H1 (cell line): ENCODE data around the gene CACNA1D. TPM values are rescaled to one million over a fixed set of nuclear protein-coding genes. Genes with fewer than 3 reads are reported as not detected.

Experiments
- CTCF ChIA-PET: fragments of 300-600 bp; sonication (Branson Sonifier 250); formaldehyde crosslinking; loops from one replicate; lab custom pipeline; 2021; ENCODE audit not compliant: partially characterized antibody; lab: Charles Lee
- POLR2A ChIA-PET: fragments of 300-600 bp; sonication (Branson Sonifier 250); formaldehyde crosslinking; loops from one replicate; lab custom pipeline; 2021; ENCODE audit warnings: inconsistent platforms; ENCODE audit not compliant: partially characterized antibody; lab: Charles Lee
- DNase-seq, 2 experiments: peaks; one replicate each; pipeline versions ENCODE4 v3.0.0 to v3.0.0-alpha.2; 2010 to 2022; ENCODE audit warnings: low spot score in 2 of 2, low read depth in 1 of 2, mixed read lengths in 1 of 2
- FAIRE-seq: peaks from 2 replicates; lab custom pipeline; 2011; peaks lifted over from hg19 to GRCh38; lab: Jason Lieb, UNC
- H2AFZ ChIP-seq: 2 replicates; pipeline ENCODE4 v1.8.1; 2012; ENCODE audit warnings: low read length, inconsistent platforms
- H2AK5ac ChIP-seq: 2 replicates; pipeline ENCODE4 v1.6.1; 2013; ENCODE audit warnings: low read depth, low read length
- H2BK120ac ChIP-seq: replicated peaks from 2 replicates; pipeline ENCODE3; 2013; ENCODE audit warnings: low read depth, low read length, inconsistent platforms
- H2BK12ac ChIP-seq: 2 replicates; pipeline ENCODE4 v1.6.1; 2013; ENCODE audit warnings: low read depth, low read length
- H2BK15ac ChIP-seq: 2 replicates; pipeline ENCODE4 v1.6.1; 2013; ENCODE audit warnings: low read length
- H2BK20ac ChIP-seq: 2 replicates; pipeline ENCODE4 v1.6.1; 2013; ENCODE audit warnings: low read length
- H2BK5ac ChIP-seq: 2 replicates; pipeline ENCODE4 v1.6.1; 2013; ENCODE audit warnings: low read depth, low read length
- H3K14ac ChIP-seq: 2 replicates; pipeline ENCODE4 v1.6.1; 2013; ENCODE audit warnings: inconsistent platforms; ENCODE audit not compliant: insufficient read length
- H3K18ac ChIP-seq: 2 replicates; pipeline ENCODE4 v1.6.1; 2013; ENCODE audit warnings: low read length; ENCODE audit errors: extremely low read depth
- H3K23ac ChIP-seq: 2 replicates; pipeline ENCODE4 v1.6.1; 2013; ENCODE audit warnings: inconsistent platforms; ENCODE audit not compliant: insufficient read length
- H3K23me2 ChIP-seq: 2 replicates; pipeline ENCODE4 v1.6.1; 2013; ENCODE audit warnings: low read depth, low read length
- H3K27ac ChIP-seq: 2 replicates; pipeline ENCODE4 v1.6.1; 2011; ENCODE audit warnings: low read depth, low read length, inconsistent platforms
- H3K27me3 ChIP-seq, 4 experiments: replicated peaks in 1 of 4; 1 replicate in 1 of 4; 2 replicates in 3 of 4; pipeline versions ENCODE4 v1.6.1 to v1.8.1; 2011 to 2013; ENCODE audit warnings: low read length in 3 of 4, mild to moderate bottlenecking in 3 of 4, inconsistent platforms in 2 of 4, mixed read lengths in 2 of 4, moderate library complexity in 1 of 4; ENCODE audit not compliant: control insufficient read depth in 3 of 4, insufficient read depth in 3 of 4; ENCODE audit errors: extremely low read depth in 1 of 4
- H3K36me3 ChIP-seq, 4 experiments: 2 replicates each; pipeline versions ENCODE4 v1.6.1 to v1.8.1; 2011 to 2013; ENCODE audit warnings: mild to moderate bottlenecking in 4 of 4, low read length in 3 of 4, moderate library complexity in 2 of 4, control low read depth in 1 of 4, inconsistent platforms in 1 of 4; ENCODE audit not compliant: insufficient read depth in 4 of 4, control insufficient read depth in 2 of 4
- H3K4ac ChIP-seq: replicated peaks from 2 replicates; pipeline ENCODE3; 2013; ENCODE audit warnings: low read length, low read depth, mixed read lengths, inconsistent platforms; ENCODE audit not compliant: insufficient read length
- H3K4me1 ChIP-seq, 4 experiments: replicated peaks in 1 of 4; 1 replicate in 1 of 4; 2 replicates in 3 of 4; pipeline versions ENCODE4 v1.6.1 to v1.8.1; 2011 to 2013; ENCODE audit warnings: low read length in 3 of 4, inconsistent platforms in 2 of 4, mixed read lengths in 1 of 4; ENCODE audit not compliant: insufficient read depth in 4 of 4, control insufficient read depth in 3 of 4
- H3K4me2 ChIP-seq, 2 experiments: 2 replicates each; pipeline versions ENCODE4 v1.6.1 to v1.8.1; 2011 to 2013; ENCODE audit warnings: low read depth in 2 of 2, low read length in 2 of 2, control low read depth in 1 of 2, inconsistent platforms in 1 of 2, mild to moderate bottlenecking in 1 of 2; ENCODE audit not compliant: insufficient read depth in 1 of 2
- H3K4me3 ChIP-seq, 4 experiments: fragments of 200-600, 300-600 bp in 1 of 4; sonication (generic), shearing (Covaris generic), sonication (Bioruptor Twin) in 1 of 4; 2 replicates each; pipeline versions ENCODE4 v1.5.1 to v1.8.1; 2011 to 2016; ENCODE audit warnings: low read length in 4 of 4, low read depth in 3 of 4, control low read depth in 2 of 4, inconsistent platforms in 2 of 4, mild to moderate bottlenecking in 2 of 4, mixed read lengths in 1 of 4, moderate library complexity in 1 of 4; ENCODE audit not compliant: insufficient read depth in 2 of 4; ENCODE audit errors: extremely low read depth in 1 of 4
- H3K56ac ChIP-seq: replicated peaks from 2 replicates; pipeline ENCODE3; 2013; ENCODE audit warnings: low read depth, mild to moderate bottlenecking, mixed read lengths, low read length, inconsistent platforms; ENCODE audit not compliant: insufficient read length
- H3K79me1 ChIP-seq: 2 replicates; pipeline ENCODE4 v1.6.1; 2013; ENCODE audit warnings: low read depth, low read length, control low read depth
- H3K79me2 ChIP-seq, 2 experiments: 2 replicates each; pipeline versions ENCODE4 v1.6.1 to v1.8.1; 2012 to 2013; ENCODE audit warnings: low read length in 2 of 2, mild to moderate bottlenecking in 2 of 2, inconsistent platforms in 1 of 2; ENCODE audit not compliant: insufficient read depth in 2 of 2, control insufficient read depth in 1 of 2
- H3K9ac ChIP-seq, 4 experiments: replicated peaks in 1 of 4; 1 replicate in 1 of 4; 2 replicates in 3 of 4; pipeline versions ENCODE4 v1.6.1 to v1.8.1; 2011 to 2013; ENCODE audit warnings: low read depth in 3 of 4, low read length in 3 of 4, control low read depth in 2 of 4, mild to moderate bottlenecking in 2 of 4, moderate library complexity in 2 of 4, inconsistent platforms in 1 of 4; ENCODE audit errors: extremely low read depth in 1 of 4
- H3K9me3 ChIP-seq, 2 experiments: 2 replicates each; pipeline versions ENCODE4 v1.6.1 to v1.8.1; 2012 to 2013; ENCODE audit warnings: mild to moderate bottlenecking in 2 of 2, moderate library complexity in 2 of 2, control low read depth in 1 of 2, inconsistent platforms in 1 of 2, low read depth in 1 of 2, low read length in 1 of 2, mixed read lengths in 1 of 2; ENCODE audit not compliant: insufficient read depth in 2 of 2
- H4K20me1 ChIP-seq, 2 experiments: replicated peaks in 1 of 2; 2 replicates each; pipeline versions ENCODE3 to v1.8.1; 2011 to 2013; ENCODE audit warnings: inconsistent platforms in 2 of 2, low read length in 2 of 2, mild to moderate bottlenecking in 1 of 2; ENCODE audit not compliant: insufficient read depth in 2 of 2, control insufficient read depth in 1 of 2
- H4K5ac ChIP-seq: 2 replicates; pipeline ENCODE4 v1.6.1; 2013; ENCODE audit warnings: low read length, low read depth, mixed read lengths, inconsistent platforms; ENCODE audit not compliant: insufficient read length
- H4K8ac ChIP-seq: 2 replicates; pipeline ENCODE4 v1.8.0; 2013; ENCODE audit warnings: mild to moderate bottlenecking, moderate library complexity, low read length, inconsistent platforms; ENCODE audit not compliant: insufficient read depth; ENCODE audit errors: extremely low read depth
- H4K91ac ChIP-seq: replicated peaks from 2 replicates; pipeline ENCODE3; 2013; ENCODE audit warnings: low read length, mixed read lengths, inconsistent platforms; ENCODE audit not compliant: insufficient read length
- CBX8 ChIP-seq: fragments of 300-800, 300-1000 bp; sonication (generic); IDR thresholded peaks from 2 replicates; pipeline ENCODE4 v1.7.1; 2016; ENCODE audit warnings: low read depth, low read length, borderline replicate concordance
- EP300 ChIP-seq, 2 experiments: IDR thresholded peaks; 1 replicate in 1 of 2; 2 replicates in 1 of 2; pipeline ENCODE4 v1.6.1; 2011 to 2012; ENCODE audit warnings: low read depth in 2 of 2, low read length in 2 of 2, mild to moderate bottlenecking in 2 of 2, borderline replicate concordance in 1 of 2, inconsistent platforms in 1 of 2, moderate library complexity in 1 of 2
- KDM1A ChIP-seq: fragments of 200-600, 300-600 bp; sonication (generic); IDR thresholded peaks from 2 replicates; pipeline ENCODE4 v1.7.1; 2016; ENCODE audit warnings: mild to moderate bottlenecking, low read length, borderline replicate concordance
- PHF8 ChIP-seq: fragments of 200-600 bp; sonication (generic); conservative IDR thresholded peaks from 2 replicates; pipeline ENCODE4 v1.7.1; 2012; ENCODE audit warnings: low read depth, mild to moderate bottlenecking, inconsistent platforms, low read length, moderate library complexity
- RFX5 ChIP-seq: IDR thresholded peaks from 2 replicates; pipeline ENCODE4 v1.6.1; 2011; ENCODE audit warnings: low read depth, low read length, improper control_type of control experiment, borderline replicate concordance
- RNF2 ChIP-seq: fragments of 200-900, 300-1000 bp; sonication (generic); IDR thresholded peaks from 2 replicates; pipeline ENCODE4 v1.7.1; 2016; ENCODE audit warnings: borderline replicate concordance, low read depth, mild to moderate bottlenecking, antibody characterized with exemption, low read length; ENCODE audit not compliant: poor library complexity, severe bottlenecking; ENCODE audit errors: missing control alignments
- TBP ChIP-seq: IDR thresholded peaks from 2 replicates; pipeline ENCODE4 v1.6.1; 2011; ENCODE audit warnings: low read depth, low read length, improper control_type of control experiment
- TCF12 ChIP-seq: IDR thresholded peaks from 2 replicates; pipeline ENCODE4 v1.6.1; 2011; ENCODE audit warnings: low read depth, mild to moderate bottlenecking, low read length
- WGBS, 2 experiments: shearing (Covaris generic) in 1 of 2; methylation state at CpG; one replicate each; pipeline versions ENCODE4 v1.1.6 to v1.1.7; 2013 to 2015; ENCODE audit warnings: low lambda C conversion rate in 2 of 2, mixed read lengths in 2 of 2, inconsistent platforms in 1 of 2, low coverage in 1 of 2, missing lambda C conversion rate in 1 of 2; ENCODE audit not compliant: insufficient replicate concordance in 2 of 2, insufficient coverage in 1 of 2, insufficient read length in 1 of 2; ENCODE audit errors: extremely low coverage in 1 of 2, missing lambda C conversion rate in 1 of 2; 5-methylcytosine and 5-hydroxymethylcytosine counted together
- polyA plus RNA-seq, 7 experiments: library from polyadenylated mRNA; depleted of rRNA in 3 of 7; stranded (reverse) in 5 of 7; unstranded in 2 of 7; fragments of >200 nt in 5 of 7; fragments of 200-250 nt in 2 of 7; gene quantifications; 1 replicate in 5 of 7; 2 replicates in 1 of 7; 4 replicates in 1 of 7; pipeline versions ENCODE4 v1.2.1 to v1.2.3, GENCODE V29; 2011 to 2013; ENCODE audit warnings: missing spikeins in 2 of 7, mixed read lengths in 2 of 7
- total RNA-seq: library from RNA; stranded (reverse); fragmentation: NEBNext Ultra II Directional; extraction: Animal tissue kit (Norgen Biotek cat#: 25700); gene quantifications from 2 replicates; pipeline ENCODE4 v1.2.1, GENCODE V29; 2021

The CACNA1D gene
- total and polyA plus RNA-seq, 2 of the 8 experiments (the other 6 are each of a cell fraction or from before 2014, with no cell fraction given): 2.0 to 2.9 TPM

DNA sequence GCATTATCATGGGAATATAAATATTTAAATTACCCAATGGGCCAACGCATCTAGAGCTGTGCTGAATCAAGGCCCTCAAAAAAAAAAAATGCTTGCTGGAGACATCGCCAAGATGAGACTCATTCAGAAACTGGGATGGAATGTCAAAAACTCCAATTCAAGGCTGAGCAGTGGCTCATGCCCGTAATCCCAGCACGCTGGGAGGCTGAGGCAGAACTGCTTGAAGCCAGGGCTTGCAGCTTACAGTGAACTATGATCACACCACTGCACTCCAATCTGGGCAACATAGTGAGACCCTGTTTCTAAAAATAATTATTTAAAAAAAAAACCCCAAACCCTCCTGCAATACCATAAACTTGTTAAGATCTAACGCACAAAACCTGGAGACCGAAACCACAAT is 3.1 kb upstream of the CACNA1D start:
- no peak overlapping the region for H3K4me2 ChIP-seq
- no peak overlapping the region for H3K9ac ChIP-seq
- H3K79me2 ChIP-seq: no peaks in the 10 kb centered on the region
- peaks cover 12 to 39% (median 33%) of the 10 kb centered on the region in 4 experiments for H3K27me3 ChIP-seq
- H3K36me3 ChIP-seq: no peaks in the 10 kb centered on the region
- no peak overlapping the region for H4K8ac ChIP-seq
- peaks cover 16% of the 10 kb centered on the region; the same call in 1 of the 2 replicates for H3K23me2 ChIP-seq
- no peak overlapping the region for H3K23ac ChIP-seq
- no peaks in the 10 kb centered on the region for H3K9me3 ChIP-seq
- no peak overlapping the region for H3K4ac ChIP-seq
- H2BK15ac ChIP-seq: no peak overlapping the region
- no peak overlapping the region for H2BK5ac ChIP-seq
- no peak overlapping the region for H3K18ac ChIP-seq
- no peak overlapping the region for H3K14ac ChIP-seq
- H3K4me3 ChIP-seq: no peak overlapping the region
- H4K5ac ChIP-seq: no peak overlapping the region
- ChIA-PET CTCF (interaction anchor here (0.6 to 1.2 kb wide), 2 partner anchors 114 to 467 kb away, joined by 3 read pairs; no protein-coding TSS in a partner anchor), POLR2A (no interaction called here)
- DNase-seq: no peak
- H2AK5ac ChIP-seq: no peak overlapping the region
- no peaks in the 10 kb centered on the region for H3K79me1 ChIP-seq
- H2BK20ac ChIP-seq: no peak overlapping the region
- peaks cover 0 to 13% (median 9%) of the 10 kb centered on the region in 4 experiments; a peak in 5 of 7 replicates for H3K4me1 ChIP-seq
- H4K91ac ChIP-seq: no peak overlapping the region
- no peak overlapping the region for H3K27ac ChIP-seq
- H4K20me1 ChIP-seq: no peaks in the 10 kb centered on the region
- no peak overlapping the region for H2AFZ ChIP-seq
- no peak overlapping the region for H2BK12ac ChIP-seq
- no peak overlapping the region for H2BK120ac ChIP-seq
- 86% methylated on average over 6 of the region's 6 CpGs; no CpG with 5 or more reads in 1 of the 2 experiments for WGBS, 2 experiments
- FAIRE-seq: no peak
- TF ChIP-seq CBX8 (no peak), KDM1A (no peak), RFX5 (no peak), EP300 (IDR thresholded peaks at IDR 0.05; ENCODE audit: borderline replicate concordance in 1 of 2, low read depth in 2 of 2, low read length in 2 of 2) (no peak), TCF12 (no peak), RNF2 (no peak), TBP (no peak), PHF8 (no peak)
- H3K56ac ChIP-seq: no peak overlapping the region
